Measurements from ENCODE around the gene DAD1. TPM values are rescaled to one million over a fixed set of nuclear protein-coding genes. Genes with fewer than 3 reads are reported as not detected.
"Not testable (repeated sequence)": the region's sequence is repeated elsewhere in the genome, so short reads cannot be mapped to it uniquely, and the experiment has no call there.

The DAD1 gene
- polyA plus RNA-seq, 1 of the 3 experiments (the other 2 are of a cell fraction), result 406 TPM

GRCh38 chr14:22622255-22622654, 33.2 kb upstream of the DAD1 start:
- no peak overlapping the region for H3K27ac ChIP-seq (ENCODE audit: low read depth in 2 of 2, low read length in 1 of 2)
- no peaks in the 10 kb centered on the region for H3F3A ChIP-seq (replicated peaks; ENCODE audit: insufficient read depth)
- H3K4me1 ChIP-seq (ENCODE audit: control insufficient read depth in 1 of 2, insufficient read depth in 2 of 2, low read depth in 1 of 2, low read length in 1 of 2), result no peaks in the 10 kb centered on the region
- no peak overlapping the region for H3K4me2 ChIP-seq
- WGBS (ENCODE audit: low lambda C conversion rate), result 31% methylated on average over 2 of the region's 2 CpGs
- peaks cover 8% of the 10 kb centered on the region; the same call in 1 of the 2 replicates for H3K27me3 ChIP-seq (ENCODE audit: insufficient read depth)
- H3K36me3 ChIP-seq (replicated peaks in 1 of 2; ENCODE audit: control insufficient read depth in 1 of 2, insufficient read depth in 2 of 2, low read length in 1 of 2), result no peaks in the 10 kb centered on the region
- no peak overlapping the region for H3K4me3 ChIP-seq (ENCODE audit: low read depth in 2 of 2, low read length in 1 of 2)
- no peaks in the 10 kb centered on the region for H3K9me3 ChIP-seq
- CTCF ChIA-PET, result interaction anchor here (0.6 to 2.6 kb wide), 2 partner anchors 12 to 52 kb away, joined by 3 to 6 read pairs; no protein-coding TSS in a partner anchor
- DNase-seq, result no peak
- H4K20me1 ChIP-seq (ENCODE audit: insufficient read depth), result no peaks in the 10 kb centered on the region
- no peaks in the 10 kb centered on the region for H3K79me2 ChIP-seq (ENCODE audit: insufficient read depth)
- no peaks in the 10 kb centered on the region for H3K9me2 ChIP-seq
- POLR2A ChIA-PET, result no interaction called here
- TF ChIP-seq SIN3A (IDR thresholded peaks at IDR 0.05; ENCODE audit: borderline replicate concordance, low read depth, low read length), result no peak
- no peak for TF ChIP-seq TAF1 (IDR thresholded peaks at IDR 0.05; ENCODE audit: borderline replicate concordance, low read depth, low read length)
- no peak for TF ChIP-seq RAD21 (IDR thresholded peaks at IDR 0.05; ENCODE audit: low read length)
- no peak for TF ChIP-seq USF1 (IDR thresholded peaks at IDR 0.05; ENCODE audit: borderline replicate concordance, low read depth)
- TF ChIP-seq TEAD4 (IDR thresholded peaks at IDR 0.05; ENCODE audit: borderline replicate concordance, insufficient read depth), result no peak
- TF ChIP-seq FOXJ3 (CRISPR knock-in tag; IDR thresholded peaks at IDR 0.05), result no peak
- TF ChIP-seq MXI1 (IDR thresholded peaks at IDR 0.05; ENCODE audit: low read depth, low read length), result no peak
- TF ChIP-seq SMC3 (IDR thresholded peaks at IDR 0.05; ENCODE audit: low read depth, low read length), result no peak
- no peak for TF ChIP-seq CTCF (IDR thresholded peaks at IDR 0.05)
- TF ChIP-seq REST (IDR thresholded peaks at IDR 0.05; ENCODE audit: low read depth, low read length), result no peak
- no peak for TF ChIP-seq RXRA (IDR thresholded peaks at IDR 0.05; ENCODE audit: borderline replicate concordance, low read depth)
- no peak for TF ChIP-seq GATA2 (CRISPR knock-in tag; IDR thresholded peaks at IDR 0.05)
- no peak for TF ChIP-seq EP300 (IDR thresholded peaks at IDR 0.05; ENCODE audit: borderline replicate concordance in 1 of 2, low read depth in 1 of 2, low read length in 1 of 2)
- TF ChIP-seq EZH2phosphoT487 (IDR thresholded peaks at IDR 0.05; ENCODE audit: borderline replicate concordance, low read depth), result no peak
- TF ChIP-seq CHD2 (IDR thresholded peaks at IDR 0.05; ENCODE audit: low read length, partially characterized antibody), result no peak
- TF ChIP-seq GABPA (IDR thresholded peaks at IDR 0.05; ENCODE audit: low read depth), result no peak
- TF ChIP-seq ELF1 (IDR thresholded peaks at IDR 0.05), result no peak
- no peak for TF ChIP-seq FOSL2 (IDR thresholded peaks at IDR 0.05; ENCODE audit: borderline replicate concordance, low read depth)
- TF ChIP-seq RFX5 (IDR thresholded peaks at IDR 0.05; ENCODE audit: low read length), result no peak
- no peak overlapping the region for H3K9ac ChIP-seq
- H2AFZ ChIP-seq (ENCODE audit: low read depth), result no peak overlapping the region

GRCh38 chr14:22615765-22616164, 26.7 kb upstream of the DAD1 start:
- H2AFZ ChIP-seq (ENCODE audit: low read depth); H3K9ac ChIP-seq; H3K4me2 ChIP-seq; CTCF ChIA-PET; H3K27ac ChIP-seq (ENCODE audit: low read depth in 2 of 2, low read length in 1 of 2); POLR2A ChIA-PET; H3K27me3 ChIP-seq (ENCODE audit: insufficient read depth); H3K9me2 ChIP-seq; H3K36me3 ChIP-seq (replicated peaks in 1 of 2; ENCODE audit: control insufficient read depth in 1 of 2, insufficient read depth in 2 of 2, low read length in 1 of 2); H3K9me3 ChIP-seq; H3F3A ChIP-seq (replicated peaks; ENCODE audit: insufficient read depth); H3K4me1 ChIP-seq (ENCODE audit: control insufficient read depth in 1 of 2, insufficient read depth in 2 of 2, low read depth in 1 of 2, low read length in 1 of 2); H3K79me2 ChIP-seq (ENCODE audit: insufficient read depth); H3K4me3 ChIP-seq (ENCODE audit: low read depth in 2 of 2, low read length in 1 of 2); H4K20me1 ChIP-seq (ENCODE audit: insufficient read depth); DNase-seq: not testable (repeated sequence)
- WGBS (ENCODE audit: low lambda C conversion rate), result 30% methylated on average over 2 of the region's 2 CpGs

All from SK-N-SH (cell line).